ENCODE measurements around the gene HMCN2.

- TF ChIP-seq CTCF (IDR thresholded peaks at IDR 0.05) (no peak), EP300 (IDR thresholded peaks at IDR 0.05) (no peak)
These were observed 38.1 kb downstream of the HMCN2 start for GRCh38 chr9:130303613-130304055.

All from upper lobe of left lung (tissue), 4 donors.